Esophagus muscularis mucosa (tissue), 4 donors: ENCODE results near the gene DNAH14.

Experiments used
- CTCF ChIP-seq, 3 experiments: fragments of 200-600 bp in 2 of 3; fragments of 450-650 bp in 1 of 3; sonication (generic) in 2 of 3; IDR thresholded peaks; one replicate each; pipeline ENCODE4 v1.5.1; 2017 to 2019; ENCODE audit warnings: antibody characterized with exemption in 3 of 3, mild to moderate bottlenecking in 2 of 3, moderate library complexity in 1 of 3
- EP300 ChIP-seq: sonication (generic); formaldehyde crosslinking; IDR thresholded peaks from one replicate; pipeline ENCODE4 v1.6.1; 2017; ENCODE audit warnings: antibody characterized with exemption
- POLR2A ChIP-seq: fragments of 450-650 bp; IDR thresholded peaks from one replicate; pipeline ENCODE4 v1.6.1; 2017; ENCODE audit warnings: antibody characterized with exemption, moderate library complexity, mild to moderate bottlenecking, low read depth
- POLR2AphosphoS5 ChIP-seq, 2 donors: sonication (generic); formaldehyde crosslinking; IDR thresholded peaks; one replicate each; pipeline ENCODE4 v1.6.1; 2017; ENCODE audit warnings: antibody characterized with exemption in 2 of 2

GRCh38 chr1:225121095-225121494 is 191.6 kb downstream of the DNAH14 start:
- TF ChIP-seq CTCF (IDR thresholded peaks at IDR 0.05) = no peak
- no peak for TF ChIP-seq POLR2A
- no peak for TF ChIP-seq EP300
- TF ChIP-seq POLR2AphosphoS5 (IDR thresholded peaks at IDR 0.05) = no peak
